NCI-H128 (cell line): ENCODE measurements around the gene NRGN.
"Not testable (repeated sequence)": the region's sequence is repeated elsewhere in the genome, so short reads cannot be mapped to it uniquely, and the experiment has no call there.

Experiments
- DNase-seq: peaks from one replicate; lab custom pipeline; 2025; ENCODE audit not compliant: unreplicated experiment; lab: John Stamatoyannopoulos, UW

NRGN gene

GRCh38 chr11:124756033-124756752 is 16.5 kb downstream of the NRGN start:
- no peak for DNase-seq

- no peak for DNase-seq
Measured at GRCh38 chr11:124756753-124757227, 17.0 kb downstream of the NRGN start.

GRCh38 chr11:124757320-124757719 is 17.6 kb downstream of the NRGN start:
- no peak for DNase-seq

GRCh38 chr11:124758355-124759265 is 18.9 kb downstream of the NRGN start:
- peak; percentile 30 for DNase-seq

GRCh38 chr11:124759266-124760204 is 19.8 kb downstream of the NRGN start:
- DNase-seq: no peak

GRCh38 chr11:124760205-124760652 is 20.5 kb downstream of the NRGN start:
- no peak for DNase-seq

GRCh38 chr11:124760806-124761205 is 21.1 kb downstream of the NRGN start:
- DNase-seq: no peak

- no peak for DNase-seq
Measured at GRCh38 chr11:124761301-124762104, 21.8 kb downstream of the NRGN start.

- DNase-seq: no peak
Measured at GRCh38 chr11:124762105-124762623, 22.4 kb downstream of the NRGN start, which contains the start of gene ESAM. ESAM (minus strand) TSS chr11:124762290; CDS start chr11:124762154, 136 bp downstream.

- no peak for DNase-seq
Measured at GRCh38 chr11:124762624-124763155, 22.9 kb downstream of the NRGN start.

- peak; percentile 13 for DNase-seq
Measured at GRCh38 chr11:124763156-124763947, 23.6 kb downstream of the NRGN start.

GRCh38 chr11:124766156-124766555 is 26.4 kb downstream of the NRGN start:
- no peak for DNase-seq

GRCh38 chr11:124768914-124769313 is 29.2 kb downstream of the NRGN start:
- DNase-seq: no peak

- DNase-seq: no peak
Measured at GRCh38 chr11:124769806-124770774, 30.3 kb downstream of the NRGN start.

GRCh38 chr11:124770959-124771358 is 31.2 kb downstream of the NRGN start:
- not testable (repeated sequence) for DNase-seq

GRCh38 chr11:124776865-124777645 is 37.3 kb downstream of the NRGN start:
- no peak for DNase-seq

GRCh38 chr11:124778281-124778680 is 38.5 kb downstream of the NRGN start:
- DNase-seq: no peak
